IMR-90 (cell line): ENCODE data around the gene NGEF. TPM values are rescaled to one million over a fixed set of nuclear protein-coding genes. Genes with fewer than 3 reads are reported as not detected.

ENCODE experiments used
- ATAC-seq: fragments of 200-7000 bp; cut with Tn5 transposase; 2 replicates; pipeline ENCODE4 v1.9.1; 2020; ENCODE audit warnings: low read depth, mild to moderate bottlenecking, moderate library complexity
- BruUV-seq: library from RNA; stranded (reverse); fragments of 400-500 nt; replicated peaks from 2 replicates; lab custom pipeline; 2021; lab: Mats Ljungman, UMichigan
- CTCF ChIA-PET: fragments of 300-600 bp; formaldehyde crosslinking; extraction: SDS; loops from one replicate; lab custom pipeline; 2021; ENCODE audit warnings: antibody characterized with exemption; lab: Yijun Ruan, JAX
- POLR2A ChIA-PET: fragments of 300-600 bp; sonication (Branson Sonifier 250); formaldehyde crosslinking; loops from one replicate; lab custom pipeline; 2022; ENCODE audit warnings: antibody characterized with exemption; ENCODE audit not compliant: unreplicated experiment; lab: Charles Lee
- DNase-seq: peaks from one replicate; pipeline ENCODE4 v3.0.0; 2013
- H2AFZ ChIP-seq: replicated peaks from 2 replicates; pipeline ENCODE3; 2013; ENCODE audit warnings: low read length, mild to moderate bottlenecking; ENCODE audit not compliant: poor library complexity
- H2AK5ac ChIP-seq: 2 replicates; pipeline ENCODE4 v1.6.1; 2013; ENCODE audit warnings: low read depth, low read length, inconsistent platforms
- H2AK9ac ChIP-seq: replicated peaks from 2 replicates; pipeline ENCODE3; 2013; ENCODE audit warnings: mild to moderate bottlenecking, low read depth, low read length, moderate library complexity; ENCODE audit not compliant: poor library complexity
- H2BK120ac ChIP-seq: 2 replicates; pipeline ENCODE4 v1.6.1; 2013; ENCODE audit warnings: low read depth, low read length, inconsistent platforms
- H2BK15ac ChIP-seq: 3 replicates; pipeline ENCODE4 v1.6.1; 2013; ENCODE audit warnings: low read depth, low read length, inconsistent platforms
- H2BK20ac ChIP-seq: 2 replicates; pipeline ENCODE4 v1.6.1; 2013; ENCODE audit warnings: low read depth, mild to moderate bottlenecking, inconsistent platforms, low read length, moderate library complexity
- H2BK5ac ChIP-seq: 2 replicates; pipeline ENCODE4 v1.6.1; 2013; ENCODE audit warnings: mild to moderate bottlenecking, low read depth, low read length, inconsistent platforms; ENCODE audit not compliant: poor library complexity, severe bottlenecking
- H3K14ac ChIP-seq: replicated peaks from 2 replicates; pipeline ENCODE4 v1.6.1; 2013; ENCODE audit warnings: low read depth, low read length, inconsistent platforms
- H3K18ac ChIP-seq: 2 replicates; pipeline ENCODE4 v1.6.1; 2013; ENCODE audit warnings: low read depth, low read length, control low read depth
- H3K23ac ChIP-seq: 2 replicates; pipeline ENCODE4 v1.6.1; 2013; ENCODE audit warnings: low read depth, low read length, inconsistent platforms
- H3K27ac ChIP-seq: 2 replicates; pipeline ENCODE4 v1.5.1; 2013; ENCODE audit warnings: mild to moderate bottlenecking, control low read depth, low read length; ENCODE audit not compliant: insufficient read depth
- H3K27me3 ChIP-seq: 2 replicates; pipeline ENCODE4 v1.6.1; 2013; ENCODE audit warnings: low read length; ENCODE audit not compliant: control insufficient read depth, insufficient read depth
- H3K36me3 ChIP-seq: 2 replicates; pipeline ENCODE4 v1.6.1; 2013; ENCODE audit warnings: low read length, mixed read lengths; ENCODE audit not compliant: control insufficient read depth, insufficient read depth
- H3K4ac ChIP-seq: 2 replicates; pipeline ENCODE4 v1.6.1; 2013; ENCODE audit warnings: low read depth, low read length, inconsistent platforms
- H3K4me1 ChIP-seq: 2 replicates; pipeline ENCODE4 v1.6.1; 2013; ENCODE audit warnings: low read length, mixed read lengths; ENCODE audit not compliant: control insufficient read depth, insufficient read depth
- H3K4me2 ChIP-seq: 2 replicates; pipeline ENCODE4 v1.6.1; 2013; ENCODE audit warnings: low read depth, mild to moderate bottlenecking, control low read depth, low read length, moderate library complexity
- H3K4me3 ChIP-seq: 2 replicates; pipeline ENCODE4 v1.5.1; 2013; ENCODE audit warnings: low read depth, mild to moderate bottlenecking, control low read depth, low read length, moderate library complexity; ENCODE audit not compliant: insufficient read depth
- H3K56ac ChIP-seq: 2 replicates; pipeline ENCODE4 v1.6.1; 2013; ENCODE audit warnings: low read length, inconsistent platforms; ENCODE audit not compliant: insufficient read depth; ENCODE audit errors: extremely low read depth
- H3K79me1 ChIP-seq, 2 experiments: 2 replicates each; pipeline ENCODE4 v1.6.1; 2013; ENCODE audit warnings: low read length in 2 of 2, inconsistent platforms in 1 of 2, low read depth in 1 of 2
- H3K9ac ChIP-seq: 2 replicates; pipeline ENCODE4 v1.6.1; 2013; ENCODE audit warnings: low read depth, low read length, control low read depth
- H3K9me1 ChIP-seq: 2 replicates; pipeline ENCODE4 v1.6.1; 2013; ENCODE audit warnings: low read length, inconsistent platforms; ENCODE audit not compliant: insufficient read depth
- H3K9me3 ChIP-seq: 2 replicates; pipeline ENCODE4 v1.6.1; 2013; ENCODE audit warnings: low read length; ENCODE audit not compliant: control insufficient read depth, insufficient read depth
- H4K20me1 ChIP-seq: 2 replicates; pipeline ENCODE4 v1.6.1; 2013; ENCODE audit warnings: low read length, inconsistent platforms; ENCODE audit not compliant: insufficient read depth
- H4K5ac ChIP-seq: 2 replicates; pipeline ENCODE4 v1.6.1; 2013; ENCODE audit warnings: mild to moderate bottlenecking, low read depth, low read length, control low read depth
- H4K8ac ChIP-seq, 2 experiments: 2 replicates each; pipeline ENCODE4 v1.6.1; 2013; ENCODE audit warnings: low read depth in 2 of 2, low read length in 2 of 2, control low read depth in 1 of 2, inconsistent platforms in 1 of 2
- H4K91ac ChIP-seq: 2 replicates; pipeline ENCODE4 v1.6.1; 2013; ENCODE audit warnings: low read depth, low read length, inconsistent platforms; ENCODE audit not compliant: insufficient read depth
- BHLHE40 ChIP-seq: fragments of 150-350 bp; IDR thresholded peaks from 2 replicates; pipeline ENCODE4 v1.6.1; 2016; ENCODE audit warnings: mild to moderate bottlenecking, low read depth, low read length
- CHD1 ChIP-seq: IDR thresholded peaks from 2 replicates; pipeline ENCODE4 v1.6.1; 2012; ENCODE audit warnings: low read depth, low read length, improper control_type of control experiment
- NFE2L2 ChIP-seq: fragments of 150-350 bp; IDR thresholded peaks from 2 replicates; pipeline ENCODE4 v1.6.1; 2016; ENCODE audit warnings: low read depth, mild to moderate bottlenecking, low read length
- RAD21 ChIP-seq: IDR thresholded peaks from 2 replicates; pipeline ENCODE4 v1.6.1; 2012; ENCODE audit warnings: low read length, improper control_type of control experiment
- WGBS, 2 experiments: methylation state at CpG; one replicate each; pipeline versions ENCODE4 v1.1.5 to v1.1.7; 2013; ENCODE audit warnings: missing lambda C conversion rate in 2 of 2; ENCODE audit not compliant: insufficient read length in 1 of 2; ENCODE audit errors: extremely low coverage in 2 of 2; 5-methylcytosine and 5-hydroxymethylcytosine counted together
- dilution Hi-C: fragments of 300-500 bp; cut with HindIII; formaldehyde crosslinking; loops from one replicate; pipeline ENCODE4 v1.14.3; 2018; ENCODE audit warnings: low sequenced_read_pairs; ENCODE audit not compliant: unreplicated experiment
- in situ Hi-C: fragments of 300-500 bp; cut with MboI; formaldehyde crosslinking; loops from 3 replicates; pipeline ENCODE4 v1.14.3; 2019; ENCODE audit warnings: low sequenced_read_pairs, inconsistent platforms, mixed read lengths
- intact Hi-C: fragments of 100-400 bp; cut with micrococcal nuclease; formaldehyde crosslinking; loops from 2 replicates; pipeline ENCODE4 v1.10.0; 2022
- polyA plus RNA-seq, 3 experiments: library from polyadenylated mRNA; depleted of rRNA; stranded (reverse); fragments of >200 nt; gene quantifications; 2 replicates each; pipeline ENCODE4 v1.2.3, GENCODE V29; 2012; ENCODE audit warnings: low replicate concordance in 1 of 3
- total RNA-seq: library from RNA; depleted of rRNA; stranded (reverse); fragments of >200 nt; gene quantifications from 2 replicates; pipeline ENCODE4 v1.2.3, GENCODE V29; 2012

The NGEF gene
- total and polyA plus RNA-seq, 2 of the 4 experiments (the other 2 are of a cell fraction) = 1.1 to 1.7 TPM

- H3K36me3 ChIP-seq = no peaks in the 10 kb centered on the region
- no peak overlapping the region for H2BK15ac ChIP-seq
- H3K9me1 ChIP-seq = peaks cover 8% of the 10 kb centered on the region; the same call in 1 of the 2 replicates
- H3K4ac ChIP-seq = no peak overlapping the region
- no peak for TF ChIP-seq NFE2L2
- no peak for TF ChIP-seq BHLHE40
- TF ChIP-seq RAD21 = no peak
- no peak for TF ChIP-seq CHD1
- ATAC-seq = no peak
- peaks cover 4% of the 10 kb centered on the region; the same call in 1 of the 2 replicates for H3K9me3 ChIP-seq
- no peak for DNase-seq
- intact Hi-C loops = no loop called here
- no peak overlapping the region for H3K9ac ChIP-seq
- no peaks in the 10 kb centered on the region for H3K4me1 ChIP-seq
- no peak overlapping the region for H4K91ac ChIP-seq
- no peak overlapping the region for H3K4me2 ChIP-seq
- H3K18ac ChIP-seq = no peak overlapping the region
- H3K27ac ChIP-seq = no peak overlapping the region
- H2BK120ac ChIP-seq = no peak overlapping the region
- POLR2A ChIA-PET = no interaction called here
- CTCF ChIA-PET = no interaction called here
- BruUV-seq = no TSS peak
- H3K23ac ChIP-seq = no peak overlapping the region
- dilution Hi-C loops = no loop called here
- 74% methylated on average over 4 of the region's 12 CpGs; no CpG with 5 or more reads in 1 of the 2 experiments for WGBS, 2 experiments
- no peak overlapping the region for H2AFZ ChIP-seq
- H3K56ac ChIP-seq = no peak overlapping the region
- no peak overlapping the region for H2BK20ac ChIP-seq
- in situ Hi-C loops = no loop called here
- H4K8ac ChIP-seq = no peak overlapping the region
- H3K4me3 ChIP-seq = no peak overlapping the region
- no peak overlapping the region for H3K14ac ChIP-seq
- no peaks in the 10 kb centered on the region for H4K20me1 ChIP-seq
- H2AK5ac ChIP-seq = no peak overlapping the region
- H3K27me3 ChIP-seq = peaks cover 13% of the 10 kb centered on the region
- no peak overlapping the region for H2BK5ac ChIP-seq
- no peak overlapping the region for H2AK9ac ChIP-seq
- no peaks in the 10 kb centered on the region for H3K79me1 ChIP-seq
- no peak overlapping the region for H4K5ac ChIP-seq
Observed at GRCh38 chr2:233036162-233036838, 23.2 kb upstream of the NGEF start.
